Activated gamma-delta T cell treated with Interleukin-2 at 50 U/mL for 16 hours (primary cell): Measurements from ENCODE around the gene AFG1L.
"Not testable (repeated sequence)": the region's sequence is repeated elsewhere in the genome, so short reads cannot be mapped to it uniquely, and the experiment has no call there.

Source experiments
- DNase-seq: peaks from one replicate; pipeline ENCODE4 v3.0.0-alpha.2; 2020

AFG1L gene

DNA sequence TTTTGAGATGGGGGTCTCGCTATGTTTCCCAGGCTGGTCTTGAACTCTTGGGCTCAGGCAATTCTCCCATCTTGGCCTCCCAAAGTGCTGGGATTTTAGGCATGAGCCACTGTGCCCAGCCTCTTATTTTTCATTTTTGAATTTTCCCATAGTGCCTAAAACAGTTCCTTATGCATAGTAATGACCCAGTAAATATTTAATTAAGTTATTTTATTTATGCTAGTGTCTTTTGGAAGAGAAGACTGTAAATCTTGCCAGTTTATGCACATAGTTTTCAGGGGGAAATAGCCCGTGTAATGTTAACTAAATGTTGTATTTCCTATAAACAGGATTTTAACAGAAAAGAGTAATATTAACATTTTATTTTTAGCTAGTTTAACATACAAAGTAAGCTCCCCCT lies 60.3 kb downstream of the AFG1L start:
- no peak for DNase-seq

DNA sequence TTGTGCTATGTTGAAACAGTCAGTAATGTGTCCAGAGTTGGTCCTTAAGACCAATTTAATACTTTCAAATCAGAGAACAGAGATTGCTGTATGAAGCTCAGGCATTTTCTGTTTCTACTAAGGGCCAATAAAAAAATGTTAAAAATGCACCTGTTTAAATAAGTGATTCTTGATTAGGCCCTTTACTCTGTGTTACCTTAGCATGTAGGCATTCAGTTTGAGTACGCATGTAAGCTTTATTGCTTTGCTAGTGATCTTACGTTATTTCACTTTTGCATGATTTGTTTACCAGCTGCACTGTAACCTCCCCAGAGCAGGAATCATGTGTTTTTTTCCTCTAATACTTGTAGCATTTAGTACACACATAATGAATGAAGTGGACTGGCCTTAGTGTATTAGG lies 61.0 kb downstream of the AFG1L start:
- DNase-seq: no peak

- DNase-seq: no peak
These were observed 65.3 kb downstream of the AFG1L start for GRCh38 chr6:108359901-108360882.

- DNase-seq: no peak
These were observed 66.1 kb downstream of the AFG1L start for GRCh38 chr6:108360919-108361311.

DNA sequence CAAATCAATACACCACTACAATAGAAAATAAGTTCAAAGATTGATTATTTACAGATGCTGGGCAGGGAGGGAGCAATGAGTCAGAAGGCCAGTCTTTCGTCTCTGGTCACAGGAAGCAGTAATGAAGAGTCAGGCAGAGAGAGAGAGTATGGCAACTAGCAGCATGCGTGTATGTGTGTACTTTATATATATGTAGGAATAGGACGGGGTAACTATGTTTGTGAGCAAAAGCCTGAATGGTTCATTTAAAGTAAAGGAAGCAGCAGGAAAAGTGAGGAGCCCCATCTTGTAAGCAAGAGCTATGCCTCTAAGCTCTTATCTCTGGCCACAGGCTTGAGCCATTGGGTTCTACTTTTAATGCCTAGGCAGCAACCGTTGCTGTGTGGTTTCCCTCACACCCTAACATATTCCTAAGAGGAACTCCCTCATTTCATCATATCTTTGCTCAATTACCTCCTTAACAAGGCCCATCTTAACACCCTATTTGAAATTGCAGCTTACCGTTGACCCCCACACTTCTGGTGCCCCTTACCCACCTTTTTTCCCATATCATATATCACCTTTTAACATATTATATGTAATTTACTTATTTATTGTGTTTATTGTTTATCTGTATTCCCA lies 66.6 kb downstream of the AFG1L start:
- DNase-seq: no peak

GRCh38 chr6:108362455-108362854 lies 67.6 kb downstream of the AFG1L start:
- DNase-seq: no peak

- no peak for DNase-seq
These were observed 68.3 kb downstream of the AFG1L start for GRCh38 chr6:108363113-108363512.

GRCh38 chr6:108363889-108364313 lies 69.0 kb downstream of the AFG1L start:
- DNase-seq: no peak

- no peak for DNase-seq
These were observed 69.6 kb downstream of the AFG1L start for GRCh38 chr6:108364470-108364869.

GRCh38 chr6:108365478-108365877 lies 70.6 kb downstream of the AFG1L start:
- no peak for DNase-seq

DNA sequence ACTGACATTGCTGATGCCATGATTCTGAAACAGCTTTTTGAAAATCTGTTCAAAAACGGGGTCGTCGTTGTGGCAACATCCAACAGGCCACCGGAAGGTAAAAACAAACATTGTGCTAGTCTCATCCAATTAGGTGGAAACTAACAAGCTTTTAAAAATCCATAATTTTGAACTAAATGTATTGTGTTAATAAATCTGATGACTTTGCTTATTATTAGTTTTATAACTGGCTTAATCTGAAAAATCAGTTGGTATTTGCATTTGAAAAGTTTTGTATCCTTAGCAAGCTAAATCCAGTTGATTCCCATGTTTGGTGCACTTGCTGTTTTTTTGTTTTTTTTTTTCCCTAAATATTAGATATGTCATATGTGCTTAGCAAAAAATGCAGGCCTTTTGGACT lies 71.4 kb downstream of the AFG1L start:
- no peak for DNase-seq

- DNase-seq: no peak
These were observed 73.7 kb downstream of the AFG1L start for GRCh38 chr6:108368431-108369030.

- DNase-seq: no peak
These were observed 86.0 kb downstream of the AFG1L start for GRCh38 chr6:108380876-108381275.

GRCh38 chr6:108383981-108384380 lies 89.1 kb downstream of the AFG1L start:
- no peak for DNase-seq

- not testable (repeated sequence) for DNase-seq
These were observed 94.3 kb downstream of the AFG1L start for GRCh38 chr6:108389190-108389589.

DNA sequence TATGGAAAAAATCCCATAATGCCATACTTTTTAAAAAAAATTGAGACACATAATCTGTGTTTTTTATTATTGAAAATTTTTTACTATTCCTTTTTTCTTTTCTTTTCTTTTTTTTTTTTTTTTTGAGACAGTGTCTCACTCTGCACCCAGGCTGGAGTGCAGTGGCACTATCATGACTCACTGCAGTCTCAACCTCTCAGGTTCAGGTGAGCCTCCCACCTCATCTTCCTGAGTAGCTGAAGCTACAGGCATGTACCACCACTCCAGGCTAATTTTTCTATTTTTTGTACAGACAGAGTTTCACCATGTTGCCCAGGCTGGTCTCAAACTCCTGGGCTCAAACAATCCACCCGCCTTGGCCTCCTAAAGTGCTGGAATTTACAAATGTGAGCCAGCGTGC lies 100.4 kb downstream of the AFG1L start:
- no peak for DNase-seq

DNA sequence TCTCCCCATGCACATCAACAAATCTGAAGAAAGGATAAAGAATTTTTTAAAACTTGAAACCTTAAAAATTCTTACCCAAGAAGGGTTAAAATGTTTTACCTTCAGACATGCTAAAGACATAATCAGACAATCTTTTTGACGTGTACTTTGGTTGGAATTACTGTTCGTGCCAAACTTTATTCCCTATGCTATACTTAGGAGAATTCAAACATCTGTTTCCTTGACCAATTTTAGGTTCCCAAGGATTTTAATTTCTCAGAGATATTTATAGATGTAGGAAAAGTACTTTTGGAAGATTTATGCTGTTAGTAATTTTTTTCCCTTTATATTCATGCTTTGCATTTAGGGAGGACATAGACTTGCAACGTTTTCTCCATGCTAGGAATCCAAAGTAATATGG lies 108.4 kb downstream of the AFG1L start:
- no peak for DNase-seq

DNA sequence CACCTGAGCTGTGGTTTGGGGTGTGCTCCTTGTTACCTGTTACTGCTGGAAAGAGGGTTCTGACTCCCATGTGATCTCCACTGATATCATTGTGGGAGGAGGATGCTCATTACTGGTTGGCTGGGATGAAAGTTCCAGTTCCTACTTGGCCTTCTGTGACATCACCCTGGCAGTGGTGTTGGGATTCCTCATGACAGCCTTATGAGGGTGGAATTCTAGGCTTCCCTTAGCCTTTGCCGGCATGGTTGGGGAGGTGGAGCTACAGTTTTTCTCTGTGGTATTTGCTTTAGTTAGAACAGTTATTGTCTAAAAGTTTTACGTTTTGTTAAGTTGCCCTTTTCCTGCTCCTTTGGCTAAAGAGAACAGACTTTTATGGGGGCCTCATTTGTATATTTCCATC lies 112.1 kb downstream of the AFG1L start:
- DNase-seq: no peak

DNA sequence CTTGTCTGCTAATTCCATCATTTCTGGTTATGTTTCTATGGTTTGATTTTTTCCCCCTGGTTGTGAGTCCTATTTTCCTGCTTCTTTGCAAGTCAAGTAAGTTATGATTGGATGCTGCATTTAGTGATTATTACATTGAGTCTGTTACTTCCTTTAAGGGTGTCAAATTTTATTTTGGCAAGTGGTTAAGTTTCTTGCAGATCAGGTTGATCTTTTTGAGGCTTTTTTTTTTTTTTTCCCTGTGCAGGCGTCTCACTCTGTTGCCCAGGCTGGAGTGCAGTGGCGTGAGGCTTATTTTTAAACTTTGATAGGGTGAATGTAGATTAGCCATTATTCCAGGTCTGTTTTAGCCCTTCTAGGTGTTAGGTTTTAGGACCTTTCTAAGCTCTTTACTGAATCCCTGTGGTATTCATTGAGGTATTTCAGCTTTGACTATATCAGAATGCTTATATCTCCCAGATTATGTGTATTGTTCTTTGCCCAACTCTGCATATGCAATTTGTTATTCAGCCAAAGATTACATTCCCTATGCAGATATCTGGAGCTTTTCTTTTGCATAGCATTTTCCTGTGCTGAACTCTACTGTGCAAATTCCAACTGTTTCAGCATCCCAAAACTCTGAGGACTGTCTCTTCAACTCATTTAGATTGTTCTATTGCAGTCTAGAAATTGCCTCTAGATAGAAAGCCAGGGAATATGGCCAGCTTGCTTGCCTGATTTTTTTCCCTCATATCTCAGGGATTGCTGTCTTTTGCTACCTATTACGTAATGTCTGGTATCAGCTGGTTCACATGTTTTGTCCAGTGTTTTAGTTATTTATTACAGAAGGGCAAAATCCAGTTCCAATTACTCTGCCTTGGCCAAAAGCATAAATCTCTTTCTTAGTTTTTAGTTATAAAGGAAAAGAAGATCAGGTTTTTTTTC lies 113.3 kb downstream of the AFG1L start:
- DNase-seq: no peak

DNA sequence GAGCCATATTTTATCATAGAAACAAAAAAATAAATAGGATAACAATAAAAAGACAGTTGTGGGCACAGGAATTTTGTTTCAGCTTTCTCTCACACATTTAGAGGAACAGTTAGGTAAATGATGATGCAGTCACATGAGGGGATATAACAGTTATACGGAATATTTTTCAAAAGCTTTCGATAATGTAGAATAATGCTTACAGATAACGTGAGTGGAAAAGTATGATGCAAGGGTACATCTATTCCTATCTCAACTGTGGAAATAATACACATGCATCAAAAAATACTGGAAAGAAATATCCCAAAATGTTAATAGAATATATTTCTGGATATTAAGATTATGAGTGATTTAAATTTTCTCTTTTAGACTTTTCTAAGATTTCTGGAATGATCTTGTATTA lies 114.0 kb downstream of the AFG1L start:
- no peak for DNase-seq

DNA sequence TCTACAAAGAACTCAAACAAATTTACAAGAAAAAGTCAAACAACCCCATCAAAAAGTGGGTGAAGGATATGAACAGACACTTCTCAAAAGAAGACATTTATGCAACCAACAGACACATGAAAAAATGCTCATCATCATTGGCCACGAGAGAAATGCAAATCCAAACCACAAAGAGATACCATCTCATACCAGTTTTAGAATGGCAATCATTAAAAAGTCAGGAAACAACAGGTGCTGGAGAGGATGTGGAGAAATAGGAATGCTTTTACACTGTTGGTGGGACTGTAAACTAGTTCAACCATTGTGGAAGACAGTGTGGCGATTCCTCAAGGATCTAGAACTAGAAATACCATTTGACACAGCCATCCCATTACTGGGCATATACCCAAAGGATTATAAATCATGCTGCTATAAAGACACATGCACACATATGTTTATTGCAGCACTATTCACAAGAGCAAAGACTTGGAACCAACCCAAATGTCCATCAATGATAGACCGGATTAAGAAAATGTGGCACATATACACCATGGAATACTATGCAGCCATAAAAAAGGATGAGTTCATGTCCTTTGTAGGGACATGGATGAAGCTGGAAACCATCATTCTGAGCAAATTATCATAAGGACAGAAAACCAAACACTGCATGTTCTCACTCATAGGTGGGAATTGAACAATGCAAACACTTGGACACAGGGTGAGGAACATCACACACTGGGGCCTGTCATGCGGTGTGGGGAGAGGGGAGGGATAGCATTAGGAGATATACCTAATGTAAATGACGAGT lies 121.4 kb downstream of the AFG1L start:
- DNase-seq: not testable (repeated sequence)

DNA sequence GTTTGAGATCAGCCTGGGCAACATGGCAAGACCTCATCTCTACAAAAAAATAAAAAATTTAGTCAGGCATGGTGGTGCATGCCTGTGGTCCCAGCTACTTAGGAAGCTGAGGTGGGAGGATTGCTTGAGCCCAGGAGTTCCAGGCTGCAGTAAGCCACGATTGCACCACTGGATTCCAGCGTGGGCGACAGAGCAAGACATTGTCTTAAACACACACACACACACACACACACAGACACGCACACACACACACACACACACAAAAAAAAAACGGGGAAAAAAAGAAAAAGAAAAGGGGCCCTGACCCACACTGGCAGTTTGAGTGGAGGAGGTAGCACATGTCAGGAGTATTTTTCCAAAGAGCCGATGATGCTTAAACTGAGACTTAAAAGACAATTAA lies 122.2 kb downstream of the AFG1L start:
- DNase-seq: no peak
